GM21381 (cell line): ENCODE measurements around the gene SEC16A.

Experiments
- ATAC-seq: cut with Tn5 transposase; IDR thresholded peaks from one replicate; pipeline ENCODE4 v1.9.1; 2021; ENCODE audit warnings: mild to moderate bottlenecking, moderate library complexity; ENCODE audit not compliant: unreplicated experiment

The SEC16A gene

DNA sequence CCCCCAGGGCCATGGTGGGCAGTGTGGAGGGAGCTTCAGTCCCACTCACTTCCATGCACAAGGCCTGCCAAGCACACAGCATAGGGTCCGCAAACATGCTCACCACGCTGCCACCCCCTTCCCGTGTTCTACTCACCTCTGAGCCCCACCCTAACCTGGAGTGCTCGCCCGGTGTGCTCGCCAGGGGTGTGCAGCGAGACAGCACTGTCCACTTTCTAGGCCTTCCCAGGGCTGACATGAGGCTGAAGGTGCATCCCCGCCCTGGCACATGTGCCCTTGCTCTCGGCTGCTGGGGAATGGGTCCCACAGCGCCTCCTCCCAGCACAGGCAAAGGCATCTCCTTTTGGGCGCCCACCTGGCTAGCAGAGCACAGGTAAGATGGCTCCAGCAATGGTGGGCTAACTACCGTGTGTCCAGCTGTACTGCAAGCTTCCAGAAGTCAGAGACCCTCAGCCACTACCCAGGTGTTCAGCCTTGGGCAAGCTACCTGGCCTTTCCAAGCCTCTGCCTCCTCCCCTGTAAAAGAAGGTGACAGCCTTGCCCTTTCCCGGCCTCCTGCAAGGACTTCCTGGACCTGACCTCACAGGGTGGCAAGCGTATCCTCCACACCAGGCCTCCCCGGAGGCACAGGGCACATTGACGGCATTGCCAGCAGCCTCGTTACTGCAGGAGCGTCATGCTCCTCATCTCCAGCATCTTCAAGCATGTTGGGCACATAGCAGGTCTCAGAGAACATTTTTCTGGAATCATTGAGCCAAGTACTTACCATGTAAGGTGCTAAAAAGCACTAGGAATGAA lies 4.2 kb upstream of the SEC16A start:
- no peak for ATAC-seq

- no peak for ATAC-seq
Observed at GRCh38 chr9:136486131-136486530, 3.3 kb upstream of the SEC16A start.

DNA sequence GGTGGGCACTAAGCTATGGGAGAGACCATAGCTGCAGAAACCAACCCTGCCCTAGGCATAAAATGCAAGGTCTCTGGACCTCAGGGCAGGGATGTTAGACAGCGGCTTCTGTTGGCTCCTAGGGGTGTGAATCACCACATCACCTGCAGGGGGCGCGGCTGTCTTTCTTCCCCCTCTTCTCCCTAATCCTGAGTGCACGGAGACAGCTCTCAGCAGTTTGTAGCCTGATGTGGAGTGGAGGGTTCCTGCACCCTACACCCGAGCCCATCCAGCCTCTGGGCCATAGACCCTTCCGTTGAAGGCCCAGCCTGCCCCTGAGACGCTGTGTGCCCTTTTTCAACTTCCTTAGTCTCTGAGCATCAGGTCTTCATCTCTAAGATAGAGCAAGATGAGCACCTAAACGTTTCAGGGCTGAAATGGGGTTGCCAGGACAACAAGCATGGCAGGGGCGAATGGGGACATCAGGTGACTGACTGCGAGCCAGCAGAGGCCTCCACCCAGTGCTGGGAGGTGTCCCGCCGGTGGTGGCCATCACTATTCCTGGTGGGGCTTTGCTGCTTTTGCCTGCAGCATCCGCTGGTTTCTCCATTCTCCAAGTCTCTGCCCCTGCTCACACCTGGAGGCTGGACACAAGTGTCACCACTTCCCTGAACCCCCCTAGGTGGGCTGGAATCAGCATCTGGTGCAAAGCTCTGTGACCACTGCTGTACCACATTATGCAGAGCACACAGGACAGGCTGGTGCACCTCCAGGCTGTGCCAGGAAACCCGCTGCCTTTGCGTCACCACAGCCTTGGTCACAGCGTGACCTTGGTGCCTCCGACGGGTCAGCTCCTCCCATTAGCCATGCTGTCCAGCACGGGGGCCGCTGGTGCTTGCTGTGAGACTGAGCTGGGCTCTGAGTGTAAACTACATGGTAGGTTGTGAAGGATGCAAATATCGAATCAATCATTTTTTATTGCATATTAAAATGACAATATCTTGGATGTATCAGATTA lies 2.5 kb upstream of the SEC16A start:
- no peak for ATAC-seq

DNA sequence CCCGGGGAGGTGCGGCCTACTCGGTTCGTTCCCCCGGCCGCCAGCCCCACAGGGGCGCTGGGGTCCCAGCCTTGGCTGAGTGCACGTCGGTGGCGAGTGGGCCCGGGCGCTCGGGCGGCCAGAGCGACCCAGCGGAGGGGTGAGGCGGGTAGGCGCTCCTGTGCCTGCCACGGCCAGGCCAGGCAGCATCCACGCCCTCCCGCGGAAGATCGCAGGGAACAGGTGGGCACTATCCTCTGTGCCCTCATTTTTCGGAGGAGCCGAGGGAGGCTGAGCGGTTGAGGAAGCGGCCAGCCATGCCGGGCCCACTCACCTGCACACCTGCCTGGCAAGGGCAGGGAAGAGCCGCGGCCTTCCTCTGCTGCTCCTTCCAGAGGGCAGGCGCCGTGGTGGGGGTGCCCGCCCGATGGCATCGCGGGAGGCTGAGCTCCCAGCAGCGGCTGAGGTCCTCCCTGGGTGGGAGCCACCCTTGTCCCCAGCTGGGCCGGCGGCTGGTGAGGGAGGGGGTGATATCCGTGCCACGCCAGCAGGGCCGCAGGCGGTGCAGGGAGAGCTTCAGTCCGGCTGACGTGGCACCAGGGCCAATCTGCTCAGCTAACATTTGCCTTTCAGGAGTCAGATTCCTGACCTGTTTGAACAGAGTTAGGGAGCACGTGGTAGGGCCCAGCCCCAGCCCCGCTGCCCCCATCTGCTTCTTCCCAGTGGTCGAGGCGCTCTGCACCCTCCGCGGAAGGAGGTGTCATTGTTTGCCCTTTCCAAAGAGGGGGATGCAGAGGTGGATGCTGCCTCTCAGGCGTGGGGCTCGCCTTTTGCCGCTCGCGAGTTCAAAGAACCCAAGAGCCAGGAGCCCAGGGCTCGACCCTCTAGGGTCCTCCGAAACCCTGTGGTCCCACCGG lies 1.6 kb upstream of the SEC16A start:
- ATAC-seq: no peak

- ATAC-seq: peak; percentile 62
Observed at GRCh38 chr9:136483589-136484152, 831 bp upstream of the SEC16A start.

GRCh38 chr9:136482046-136482792 lies 621 bp downstream of the SEC16A start:
- no peak for ATAC-seq

DNA sequence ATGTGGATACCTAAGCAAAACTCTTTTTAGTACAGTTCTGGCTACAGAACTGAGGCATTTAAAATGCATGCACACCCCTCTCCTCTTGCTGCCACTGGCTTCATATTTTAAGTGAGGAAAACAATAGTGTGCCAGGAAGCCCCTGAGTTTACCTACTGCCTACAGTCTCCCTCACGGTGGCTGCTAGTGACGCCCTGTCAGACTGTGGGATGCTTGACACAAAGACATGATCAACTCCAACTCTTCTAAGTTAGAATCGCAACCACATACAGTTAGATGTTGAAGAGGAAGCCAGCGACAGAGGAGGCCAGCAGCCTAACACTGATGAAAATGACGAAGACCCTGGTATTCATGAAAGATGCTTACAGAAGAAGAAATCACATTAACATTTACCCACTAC lies 1.3 kb downstream of the SEC16A start:
- no peak for ATAC-seq

DNA sequence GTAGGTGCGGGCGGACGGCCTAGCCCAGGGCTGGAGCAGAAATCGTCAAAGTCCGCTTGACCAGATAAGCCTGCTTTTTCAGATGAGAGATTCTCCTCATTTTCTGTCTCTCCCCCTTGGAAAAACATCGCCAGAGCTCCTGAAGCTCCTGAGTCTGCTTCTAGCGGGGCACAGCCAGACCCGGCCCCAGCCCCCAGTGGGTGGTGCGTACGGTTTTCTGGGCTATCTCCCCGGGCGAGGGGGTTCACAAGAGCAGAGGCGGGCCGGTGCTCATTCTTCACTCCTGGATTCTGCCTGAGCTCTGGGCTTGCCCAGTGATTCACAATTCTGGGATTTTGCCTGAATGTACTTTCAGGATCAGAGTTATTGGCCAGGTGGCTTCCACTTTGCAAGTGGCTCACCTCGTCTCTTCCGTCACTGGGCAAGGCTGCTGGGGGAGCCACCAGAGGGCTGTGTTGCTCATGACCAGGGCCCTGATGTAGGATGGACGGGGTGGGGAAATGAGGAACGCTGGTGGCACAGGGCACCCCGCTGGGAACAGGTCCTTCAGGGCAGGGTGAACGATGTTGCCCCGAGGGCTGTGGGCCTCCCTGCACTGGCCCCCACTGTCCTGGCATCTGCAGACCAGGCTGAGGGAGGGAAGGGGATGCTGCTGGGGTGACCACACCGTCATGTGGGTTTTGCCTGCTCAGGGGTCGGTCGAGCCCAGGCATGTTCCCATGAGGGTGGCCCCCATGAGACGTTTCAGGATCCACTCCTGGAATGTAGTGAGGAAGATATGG lies 6.3 kb downstream of the SEC16A start:
- no peak for ATAC-seq

DNA sequence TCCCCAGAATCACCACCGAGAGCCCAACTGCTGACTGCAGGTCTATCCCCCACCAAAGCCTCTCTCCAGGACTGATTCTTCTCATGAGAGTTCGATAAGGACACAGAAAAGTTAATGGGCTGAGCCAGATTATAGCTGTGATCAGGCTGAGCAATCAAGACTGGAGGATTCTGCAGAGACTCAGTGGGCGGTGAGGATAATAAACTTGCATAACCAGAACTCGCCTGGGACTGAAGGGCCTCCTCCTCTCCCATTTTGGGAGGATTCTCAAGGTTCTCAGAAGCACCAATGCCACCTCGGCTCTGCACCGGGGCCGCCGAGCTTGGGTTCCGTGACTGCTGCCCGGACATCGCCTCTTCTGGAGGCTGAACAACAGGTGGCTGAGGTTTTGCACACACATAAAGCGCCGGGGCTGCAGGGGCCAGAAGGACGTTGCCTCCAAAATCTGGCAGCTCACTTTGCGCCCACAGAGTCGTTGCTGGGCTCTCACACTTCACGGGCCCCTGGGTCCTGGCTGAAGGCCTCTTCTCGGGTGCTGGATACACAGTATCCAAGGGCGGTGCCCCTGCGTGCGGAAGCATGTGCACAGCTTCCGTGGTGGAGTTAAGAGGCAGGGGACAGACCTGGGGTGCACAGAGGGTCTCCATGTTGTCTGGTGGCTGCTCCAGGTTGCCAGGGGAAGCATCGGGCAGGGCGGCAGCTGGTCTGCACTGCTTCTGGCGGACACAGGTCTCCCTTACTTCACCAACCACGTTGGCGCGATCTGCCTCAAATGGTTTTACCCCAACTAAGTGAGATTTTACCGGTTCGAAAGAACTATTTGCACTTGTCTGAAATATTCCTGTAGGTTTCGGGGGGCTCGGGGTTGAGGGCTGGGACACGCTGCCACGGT lies 7.6 kb downstream of the SEC16A start:
- ATAC-seq: no peak

- no peak for ATAC-seq
Observed at GRCh38 chr9:136474021-136474640, 8.7 kb downstream of the SEC16A start.

- no peak for ATAC-seq
Observed at GRCh38 chr9:136473354-136473721, 9.5 kb downstream of the SEC16A start.

DNA sequence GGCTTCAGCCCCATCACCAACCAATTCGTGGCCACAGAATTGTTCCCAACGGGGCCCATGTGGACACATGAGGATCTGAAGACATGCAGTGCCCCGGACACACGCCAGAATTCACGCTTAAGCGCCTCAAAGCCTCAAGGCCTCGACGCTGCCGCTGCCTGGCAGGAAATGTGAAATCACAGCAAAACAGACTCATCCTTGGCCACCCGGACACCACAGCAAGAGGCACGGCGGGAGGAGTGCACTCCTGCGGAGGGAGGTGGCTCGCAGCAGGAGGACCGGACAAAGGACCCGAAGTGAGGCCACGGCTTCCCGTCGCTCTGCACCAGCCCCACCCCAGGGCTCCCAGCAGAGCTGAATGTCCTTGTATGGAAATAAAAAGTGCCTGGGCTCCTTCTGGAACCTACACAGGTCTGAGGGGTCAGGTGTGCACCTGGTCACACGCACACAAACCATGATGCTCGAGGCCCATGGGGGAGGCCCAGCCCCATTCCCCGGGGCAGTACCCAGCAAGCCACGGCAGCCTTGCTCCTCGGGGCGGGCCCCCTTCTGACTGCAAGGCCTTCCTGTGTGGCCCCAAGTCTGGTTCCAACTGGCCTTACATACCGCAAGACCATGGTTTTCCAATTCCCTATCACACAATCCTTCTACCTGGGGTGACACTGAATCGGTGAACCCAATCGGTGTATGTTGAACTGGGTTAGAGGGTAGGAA lies 10.0 kb downstream of the SEC16A start:
- no peak for ATAC-seq

DNA sequence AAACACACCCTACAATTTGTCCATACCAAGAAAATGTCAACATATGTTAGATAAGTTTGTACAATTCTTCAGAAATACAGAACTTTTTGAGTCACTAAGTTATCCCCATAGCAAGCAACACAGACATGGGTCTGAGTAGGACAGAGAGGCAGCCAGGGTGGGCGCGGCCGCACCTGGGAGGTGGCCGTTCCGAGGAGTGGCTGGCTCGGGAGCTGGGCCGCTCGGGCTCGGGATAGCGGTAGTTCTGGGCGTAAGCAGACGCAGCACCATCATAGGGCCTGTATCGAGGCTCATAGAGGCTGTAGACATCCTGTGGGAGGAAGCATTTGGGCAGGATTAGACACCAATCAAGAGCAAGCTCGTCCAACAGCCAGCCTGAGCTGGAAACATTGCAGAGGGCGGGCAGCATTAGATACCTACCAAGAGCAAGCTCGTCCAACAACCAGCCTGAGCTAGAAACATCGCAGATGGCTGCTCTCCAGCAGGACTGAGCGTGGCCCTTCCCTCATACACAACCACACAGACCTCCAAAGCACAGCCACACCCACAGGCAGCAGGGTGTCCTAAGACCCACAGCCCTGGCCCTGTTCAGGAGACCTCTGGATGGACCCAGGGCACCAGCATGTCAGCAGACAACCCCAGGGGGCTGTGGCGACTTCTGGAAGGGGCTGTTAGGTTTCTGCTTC lies 10.9 kb downstream of the SEC16A start:
- no peak for ATAC-seq

GRCh38 chr9:136470792-136471469 lies 11.9 kb downstream of the SEC16A start:
- ATAC-seq: no peak

DNA sequence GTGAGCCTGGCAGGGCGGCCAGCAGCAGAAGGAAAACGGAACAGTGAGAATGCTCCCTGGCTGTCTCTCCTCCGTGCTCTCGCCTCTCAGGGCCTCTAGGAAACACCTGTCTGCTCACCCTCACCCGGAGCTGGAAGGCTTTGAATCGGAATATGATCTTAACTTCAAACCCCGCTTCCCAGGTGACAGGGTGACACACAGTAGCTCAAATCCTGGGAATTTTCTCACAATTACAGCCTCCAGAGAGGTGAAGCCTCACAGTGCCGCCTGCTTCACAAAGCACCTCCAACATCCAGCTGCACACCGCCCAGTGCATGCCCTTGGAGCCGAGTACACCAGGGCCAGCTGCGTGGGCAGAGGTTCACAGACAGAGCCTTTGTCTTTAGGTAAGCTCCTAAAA lies 12.5 kb downstream of the SEC16A start:
- ATAC-seq: no peak

DNA sequence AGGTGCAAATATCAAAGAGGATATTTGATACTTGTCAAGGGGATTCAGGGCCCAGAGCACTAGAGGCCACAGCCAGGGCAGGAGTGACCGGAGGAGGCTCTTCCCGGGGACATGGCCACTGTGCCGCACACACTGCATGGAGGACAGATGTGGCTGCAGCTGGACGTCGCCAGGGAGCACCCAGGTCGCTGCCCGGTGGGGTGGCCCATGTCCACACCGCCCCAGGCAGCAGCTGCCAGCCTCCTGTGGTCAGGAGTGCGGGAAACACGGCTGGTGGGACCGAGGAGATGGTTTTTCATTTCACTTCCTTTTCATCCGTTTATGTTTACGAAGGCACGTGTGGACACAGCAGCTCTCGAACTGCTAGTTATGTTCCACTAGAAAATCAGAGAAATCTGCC lies 15.1 kb downstream of the SEC16A start:
- no peak for ATAC-seq
